HG02970 (cell line): Measurements from ENCODE around the gene GDF11.

Experiments
- ATAC-seq: cut with Tn5 transposase; IDR thresholded peaks from one replicate; pipeline ENCODE4 v1.9.1; 2021; ENCODE audit warnings: mild to moderate bottlenecking, moderate library complexity, moderate number of reproducible peaks; ENCODE audit not compliant: unreplicated experiment, low FRiP score

GDF11 gene

DNA sequence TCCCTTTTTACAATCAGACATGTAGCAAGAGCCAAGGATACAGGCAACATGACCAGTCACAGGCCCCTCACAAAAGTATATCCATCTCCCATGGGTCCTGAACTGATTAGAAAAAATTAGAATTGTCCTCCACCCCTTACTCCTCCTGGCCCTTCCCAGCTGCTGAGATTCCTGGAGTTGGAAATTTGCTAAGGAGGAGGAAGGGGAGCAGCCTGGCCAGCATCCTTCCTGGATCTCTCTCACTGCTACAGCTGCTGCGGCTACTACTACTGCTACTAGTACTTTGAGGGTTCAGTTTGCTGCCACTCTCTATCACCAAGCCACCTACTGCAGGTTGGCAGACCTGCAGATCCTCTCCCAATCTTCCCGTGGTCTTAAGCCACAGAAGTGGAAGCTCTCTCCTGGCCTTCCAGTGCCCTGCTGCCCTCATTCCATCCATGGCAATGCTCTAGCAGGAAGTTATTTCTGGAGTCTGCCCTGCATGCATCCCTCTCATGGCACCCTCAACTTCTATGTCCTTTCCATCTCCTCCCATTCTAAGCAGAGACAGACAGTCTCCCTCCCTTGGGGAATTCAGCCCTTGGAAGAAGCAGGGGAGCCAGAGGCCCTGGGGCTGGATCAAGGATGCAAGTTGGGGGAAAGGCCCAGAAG is 36.2 kb upstream of the GDF11 start:
- no peak for ATAC-seq

DNA sequence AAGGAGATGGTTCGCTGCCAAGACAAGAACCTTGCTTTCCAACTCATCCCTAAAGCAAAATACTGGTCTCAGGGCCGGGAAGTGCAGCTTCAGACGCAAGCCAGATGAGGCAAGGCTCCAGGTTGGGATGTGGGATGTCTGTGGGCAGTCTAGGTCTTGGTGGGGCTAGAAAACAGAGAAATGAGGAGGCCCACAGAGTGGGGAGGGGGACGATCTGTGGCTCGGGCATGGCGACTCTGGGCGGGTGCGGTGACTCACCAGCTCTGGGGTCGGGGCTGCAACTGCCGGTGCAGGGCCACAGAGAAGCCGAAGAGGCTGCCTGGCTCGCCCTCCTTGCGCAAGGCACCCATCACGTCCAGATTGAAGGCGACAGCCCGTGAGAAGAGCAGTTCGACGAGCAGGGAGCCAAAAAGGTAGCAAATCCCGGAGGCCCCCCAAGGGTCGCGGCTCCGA is 35.7 kb upstream of the GDF11 start:
- ATAC-seq, result no peak

DNA sequence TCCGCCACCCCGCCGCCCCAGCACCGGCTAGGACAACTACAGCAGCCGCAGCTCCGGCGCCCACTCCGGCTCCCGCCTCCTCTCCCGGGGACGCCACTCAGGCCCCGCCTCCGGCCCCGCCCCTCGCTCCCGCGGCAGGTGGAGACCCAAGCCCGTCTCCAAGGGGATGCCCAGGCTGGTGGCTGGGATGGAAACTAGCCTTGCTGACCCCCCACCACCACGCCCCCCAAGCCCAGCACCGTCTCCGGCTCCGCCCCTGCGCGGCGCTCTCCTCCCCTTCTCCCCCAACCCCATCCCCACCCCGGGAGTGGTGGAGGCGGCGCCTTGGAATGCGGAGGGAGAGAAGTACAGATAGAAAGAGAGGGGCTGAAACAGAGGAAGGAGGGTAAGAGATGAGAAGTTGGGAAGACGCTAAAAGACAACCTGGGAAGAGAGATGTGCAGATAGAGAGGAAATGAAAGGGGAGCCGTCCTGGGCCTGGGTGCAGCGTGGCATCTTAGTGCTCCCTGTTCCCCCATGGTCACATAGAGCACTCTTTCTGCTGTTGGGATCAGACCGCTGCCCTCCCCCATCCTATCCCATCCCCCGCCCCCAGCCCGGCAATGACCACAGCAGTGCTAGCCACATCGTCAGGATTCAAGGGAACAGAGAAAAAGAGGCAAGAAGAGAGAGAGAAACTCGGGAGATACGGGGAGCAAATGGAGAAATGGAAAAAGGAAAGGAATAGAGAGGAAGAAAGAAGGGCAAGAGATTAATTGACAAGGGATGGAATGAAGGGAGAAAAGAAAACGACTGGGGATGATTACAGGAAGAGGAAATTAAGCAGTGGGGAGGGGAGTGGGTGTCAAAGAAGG is 34.9 kb upstream of the GDF11 start, which contains the start of gene ITGA7:
ITGA7 (minus strand) TSS at position 64 of the 854 bp plus-strand sequence. CDS start 222 bp downstream, outside the sequence.
- ATAC-seq, result no peak

DNA sequence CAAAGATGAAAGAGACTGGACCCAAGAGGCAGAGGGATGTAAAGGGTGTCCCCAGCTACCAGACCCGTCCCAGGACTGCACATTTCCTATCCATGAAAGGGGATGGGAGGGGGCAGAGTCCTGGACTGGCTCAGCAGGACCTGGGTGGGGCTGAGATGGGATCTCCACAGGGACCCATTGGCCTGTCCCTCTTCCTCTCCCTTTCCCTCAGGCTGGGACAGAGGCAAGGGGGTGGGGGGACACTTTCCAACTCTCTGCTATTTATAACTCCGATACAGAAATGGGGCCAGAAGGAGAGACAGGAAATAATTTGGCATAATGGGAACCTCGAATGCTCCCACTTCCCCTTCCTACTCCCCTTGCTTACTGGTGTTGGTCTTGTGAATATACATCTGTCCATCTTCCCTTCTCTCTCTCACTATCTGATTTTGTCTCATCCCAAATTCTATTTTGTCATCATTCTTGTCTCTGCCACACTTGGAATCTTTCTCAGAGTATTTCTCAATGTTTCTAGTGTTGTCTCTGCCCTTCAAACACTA is 34.2 kb upstream of the GDF11 start:
- ATAC-seq, result no peak

DNA sequence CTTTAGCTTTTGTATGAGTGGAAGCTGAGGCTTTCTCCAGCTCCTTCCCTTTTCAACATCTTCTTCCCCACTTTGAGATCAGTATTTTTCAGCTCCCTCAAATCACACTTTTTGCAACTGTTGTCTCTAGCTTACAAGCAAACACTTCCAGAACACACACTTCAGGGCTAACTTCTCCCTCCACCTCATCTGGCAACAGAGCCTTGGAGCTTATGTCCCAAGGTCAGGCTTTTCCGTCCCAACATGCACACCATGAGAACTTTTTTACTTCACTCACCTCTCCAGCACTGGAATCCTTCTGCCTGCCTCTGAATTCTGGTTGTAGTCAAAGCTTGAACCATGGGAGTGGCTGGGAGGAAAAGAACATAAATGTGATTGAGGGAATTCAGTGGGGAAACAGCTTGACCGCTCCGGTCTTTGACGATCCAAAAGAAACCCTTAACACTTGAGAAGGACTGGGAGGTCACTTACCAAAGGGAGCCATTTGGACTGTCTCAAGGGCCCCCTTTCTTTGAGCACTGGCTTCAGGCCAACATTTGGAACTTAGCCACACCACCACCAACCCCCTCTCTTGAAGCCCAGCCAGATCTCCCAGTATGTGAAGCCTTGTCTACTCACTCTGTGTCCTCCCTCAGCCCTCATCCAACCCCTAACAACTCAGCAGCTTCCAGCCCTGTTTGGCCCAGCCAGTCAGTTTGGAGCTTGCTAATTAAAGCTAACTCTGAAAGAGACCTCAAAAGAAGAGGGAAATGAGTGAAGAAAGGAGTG is 31.0 kb upstream of the GDF11 start:
- ATAC-seq, result no peak

DNA sequence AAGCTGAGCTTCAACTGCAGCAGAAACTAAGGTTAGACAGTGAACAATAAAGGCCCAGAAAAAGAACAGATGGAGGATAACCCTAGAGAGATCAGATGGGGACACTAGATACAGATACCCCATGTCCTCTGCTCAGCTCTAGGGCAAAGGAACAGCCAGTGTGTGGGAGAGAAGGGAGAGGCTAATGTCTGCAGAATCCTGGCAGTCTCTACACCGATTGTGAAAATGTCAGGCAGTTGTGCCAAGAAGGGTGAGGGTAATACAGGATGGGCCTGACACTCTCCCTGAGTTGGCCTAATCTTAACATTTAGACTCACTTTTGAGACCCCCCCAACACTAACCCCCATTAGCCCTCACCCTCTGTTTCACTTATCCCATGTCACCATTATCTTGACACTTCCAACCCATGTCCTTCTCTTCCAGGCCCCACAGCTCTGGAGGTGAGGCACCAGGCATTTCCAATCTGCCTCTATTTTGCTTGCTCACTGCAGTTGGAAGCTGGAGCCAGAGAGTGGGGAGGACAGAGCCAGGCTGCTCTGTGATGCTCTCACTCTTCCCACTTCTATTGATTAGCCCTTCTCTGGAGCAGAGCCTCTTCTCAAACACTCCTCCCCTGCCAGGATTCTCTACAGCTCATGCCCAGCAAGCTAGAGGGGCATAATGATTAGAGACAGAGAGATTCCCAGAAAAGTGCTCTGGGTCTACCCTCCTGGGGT is 30.1 kb upstream of the GDF11 start:
- ATAC-seq, result no peak

DNA sequence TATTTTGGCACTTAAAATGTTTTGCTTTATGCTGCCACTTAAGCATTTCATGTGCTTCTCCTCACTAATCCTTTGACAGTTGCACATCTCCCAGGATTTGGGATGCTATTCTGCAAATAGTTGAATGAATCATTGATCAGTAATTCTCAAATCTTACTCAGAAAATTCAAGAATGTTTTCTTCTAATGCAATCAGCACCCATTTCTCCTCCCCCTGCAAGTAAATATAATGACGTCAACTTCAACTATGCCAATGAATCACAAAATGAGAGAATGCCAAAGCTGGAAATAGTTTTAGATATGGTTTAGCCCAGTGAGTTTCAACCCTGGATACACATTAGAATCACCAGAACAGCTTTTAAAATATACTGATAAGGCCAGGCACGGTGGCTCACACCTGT is 29.2 kb upstream of the GDF11 start:
- no peak for ATAC-seq

DNA sequence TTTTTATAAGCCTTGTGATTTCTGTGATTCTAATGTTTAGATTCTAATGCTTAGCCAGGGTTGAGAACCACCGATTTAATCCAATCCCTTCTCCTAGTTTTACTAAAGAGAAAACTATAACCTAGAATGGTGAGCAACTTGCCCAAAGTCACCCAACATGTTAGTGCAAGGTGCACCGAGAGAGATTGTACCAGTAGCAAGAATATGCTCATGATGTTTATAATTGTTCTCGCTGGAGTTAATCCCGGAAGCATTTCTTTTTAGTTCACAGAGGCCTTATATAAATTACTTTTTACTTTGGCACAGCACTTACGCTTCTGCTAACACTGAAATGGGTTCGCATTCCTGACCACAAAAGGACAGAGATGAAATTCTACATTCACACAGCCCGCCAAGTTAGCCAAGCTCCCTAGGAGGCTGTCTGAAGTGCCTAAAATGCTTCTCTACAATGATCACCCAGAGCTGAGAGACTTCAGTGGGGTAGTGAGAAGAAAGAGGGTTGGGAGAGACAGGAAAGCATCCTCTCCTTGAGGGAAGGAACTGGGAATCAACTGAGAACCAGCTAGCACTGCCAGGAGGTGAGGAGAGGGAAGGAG is 27.7 kb upstream of the GDF11 start:
- no peak for ATAC-seq

DNA sequence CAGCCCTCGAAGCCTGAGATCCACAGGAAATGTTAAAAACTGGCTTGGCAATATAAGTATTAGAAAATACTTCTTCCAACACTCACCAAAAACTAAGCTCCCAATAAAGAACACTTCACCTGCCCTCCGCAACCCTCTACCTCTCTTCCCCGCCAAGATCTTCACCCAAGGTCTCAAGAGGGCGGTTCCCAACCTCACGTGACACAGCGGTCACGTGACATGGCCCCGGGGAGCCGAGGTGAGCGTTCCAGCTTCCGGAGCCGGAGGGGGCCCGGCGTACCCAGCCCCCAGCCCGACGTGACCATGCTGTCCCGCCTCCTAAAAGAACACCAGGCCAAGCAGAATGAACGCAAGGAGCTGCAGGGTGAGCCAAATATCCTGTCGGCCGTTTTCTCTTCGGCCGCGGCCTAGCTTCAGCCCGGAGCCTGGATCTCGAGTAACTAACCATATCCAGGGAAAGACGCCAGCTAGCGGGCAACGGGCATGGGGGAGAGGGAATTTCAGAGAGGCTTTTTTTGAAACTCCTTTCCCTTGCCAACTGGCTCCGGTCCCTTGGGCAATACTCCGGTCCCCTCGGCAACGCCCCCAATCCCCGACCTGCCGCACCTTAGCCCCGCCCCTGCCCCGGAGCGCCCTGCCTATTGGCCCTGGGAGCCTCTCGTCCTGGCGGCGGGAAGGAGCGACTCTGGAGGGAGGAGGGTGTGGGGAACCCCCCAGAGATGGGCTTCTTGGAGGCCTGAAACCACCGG is 26.9 kb upstream of the GDF11 start, which contains the start of gene BLOC1S1:
BLOC1S1 (plus strand) TSS at position 214 of the 749 bp plus-strand sequence; CDS start at position 220, 6 bp downstream.
- peak; percentile 77 for ATAC-seq

DNA sequence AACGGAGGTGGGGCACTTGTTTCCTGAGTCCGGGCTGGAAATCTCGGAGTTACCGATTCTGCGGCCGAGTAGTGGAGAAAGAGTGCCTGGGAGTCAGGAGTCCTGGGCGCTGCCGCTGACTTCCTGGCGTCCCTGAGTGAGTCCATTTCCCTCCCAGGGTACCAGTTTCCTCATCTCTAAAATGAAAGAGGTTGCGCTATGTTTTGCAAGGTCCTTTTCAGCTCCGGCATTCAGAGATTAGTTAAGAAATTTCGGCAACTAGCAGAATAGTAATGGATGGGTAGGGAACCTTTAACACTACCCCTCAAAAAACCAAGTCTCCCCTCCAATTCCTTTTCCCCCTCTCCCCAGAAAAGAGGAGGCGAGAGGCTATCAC is 26.4 kb upstream of the GDF11 start:
- no peak for ATAC-seq

DNA sequence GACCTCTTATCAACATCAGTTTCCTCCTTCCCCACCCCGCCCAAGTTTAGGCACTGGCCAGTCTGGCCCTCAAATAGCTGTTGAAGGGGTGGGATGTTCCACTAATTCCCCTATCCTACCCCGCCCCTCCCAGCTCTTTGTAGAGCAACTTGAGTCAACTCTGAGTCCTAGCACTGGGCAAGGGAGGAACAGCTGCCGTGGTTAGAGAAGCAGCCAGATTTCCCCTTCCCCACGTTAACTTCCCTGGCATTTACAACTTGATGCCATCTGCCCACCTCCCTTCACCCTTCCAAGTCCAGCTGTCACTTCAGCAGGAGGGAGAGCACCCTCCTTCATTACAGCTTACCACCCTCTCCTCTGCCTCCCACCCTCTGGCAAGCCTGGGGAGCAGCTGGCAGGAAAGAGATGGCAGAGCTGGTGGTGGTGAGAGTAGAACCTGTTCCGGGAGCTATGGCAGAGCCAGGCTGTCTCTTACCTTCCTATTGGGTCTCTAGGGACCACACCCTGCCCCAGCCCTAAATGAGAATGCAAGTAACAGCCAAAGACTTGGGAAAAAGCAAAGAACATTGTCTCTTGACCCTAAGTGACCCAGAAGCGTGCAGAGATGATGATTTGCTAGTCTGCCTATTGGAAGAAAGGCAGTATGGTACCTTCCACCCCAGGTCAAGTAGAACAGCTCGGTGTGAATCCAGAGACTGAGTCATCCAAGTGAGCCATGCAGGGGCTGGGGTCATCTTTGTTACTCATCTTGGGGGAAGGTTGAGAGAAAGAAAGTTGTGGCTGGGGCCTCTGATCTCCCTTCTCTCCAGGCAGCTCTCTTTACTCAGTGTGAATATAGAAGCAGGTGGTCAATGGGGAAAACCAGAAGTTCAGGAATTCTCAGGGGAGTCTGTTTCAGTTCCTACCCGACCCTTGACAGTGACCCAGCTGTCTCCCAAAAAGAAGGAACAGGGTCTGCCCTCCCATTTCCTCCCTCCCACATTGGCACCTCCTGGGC is 25.6 kb upstream of the GDF11 start:
- no peak for ATAC-seq

DNA sequence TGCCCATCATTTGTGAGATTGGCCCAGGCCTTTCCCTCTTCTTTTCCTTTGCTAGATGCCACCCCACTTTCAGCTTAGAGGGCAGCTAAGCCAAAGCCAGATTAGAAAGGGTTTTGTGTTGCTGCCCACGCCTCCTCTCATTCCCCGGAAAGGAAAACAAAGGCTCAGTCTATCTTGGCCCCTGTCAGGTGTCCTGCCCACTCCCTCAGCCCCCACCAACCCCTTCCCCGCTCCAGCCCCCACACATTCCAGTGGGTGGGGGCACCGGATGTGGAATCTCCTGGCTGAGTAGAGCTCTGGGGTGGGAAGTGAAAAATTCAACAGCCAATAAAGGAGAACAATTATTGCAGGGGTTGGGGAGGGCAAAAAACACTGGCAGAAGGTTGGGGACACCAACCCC is 24.9 kb upstream of the GDF11 start:
- ATAC-seq, result no peak

DNA sequence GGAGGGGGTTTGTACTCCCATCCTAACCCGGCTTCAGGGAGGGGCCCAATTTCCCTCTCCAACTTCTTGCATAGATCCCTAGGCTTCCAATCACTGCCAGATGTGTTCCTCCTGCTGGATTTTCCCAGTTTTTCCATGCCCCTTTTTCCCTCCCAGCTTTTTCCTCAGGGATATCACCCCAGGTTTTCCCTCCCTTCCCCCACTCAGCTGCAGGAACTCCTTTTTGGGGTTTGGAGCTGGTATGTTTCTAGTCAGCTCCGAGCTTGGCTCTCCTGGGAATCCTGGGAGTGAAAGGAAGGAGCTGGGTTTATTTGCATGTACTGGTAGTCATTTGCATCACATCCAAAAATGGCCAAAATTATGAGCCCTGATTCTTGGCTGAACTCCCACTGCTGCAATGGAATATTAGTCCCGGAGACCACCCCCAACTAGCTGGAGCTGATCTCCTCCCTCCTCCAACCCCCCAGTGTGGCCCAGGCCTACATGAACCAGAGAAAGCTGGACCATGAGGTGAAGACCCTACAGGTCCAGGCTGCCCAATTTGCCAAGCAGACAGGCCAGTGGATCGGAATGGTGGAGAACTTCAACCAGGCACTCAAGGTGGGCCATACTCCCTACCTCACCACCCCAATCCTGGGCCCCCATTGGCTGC is 24.2 kb upstream of the GDF11 start:
- no peak for ATAC-seq

DNA sequence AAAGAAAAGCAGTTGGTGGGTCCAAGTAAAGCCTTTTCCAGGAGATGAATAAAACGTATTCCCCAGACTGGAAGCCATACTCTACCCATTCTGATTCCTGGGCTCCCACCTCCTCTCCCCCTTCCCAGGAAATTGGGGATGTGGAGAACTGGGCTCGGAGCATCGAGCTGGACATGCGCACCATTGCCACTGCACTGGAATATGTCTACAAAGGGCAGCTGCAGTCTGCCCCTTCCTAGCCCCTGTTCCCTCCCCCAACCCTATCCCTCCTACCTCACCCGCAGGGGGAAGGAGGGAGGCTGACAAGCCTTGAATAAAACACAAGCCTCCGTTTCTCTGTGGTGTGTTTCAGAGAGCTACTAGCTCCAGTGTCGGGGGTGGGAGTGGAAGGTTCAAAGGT is 23.6 kb upstream of the GDF11 start:
- ATAC-seq, result no peak

DNA sequence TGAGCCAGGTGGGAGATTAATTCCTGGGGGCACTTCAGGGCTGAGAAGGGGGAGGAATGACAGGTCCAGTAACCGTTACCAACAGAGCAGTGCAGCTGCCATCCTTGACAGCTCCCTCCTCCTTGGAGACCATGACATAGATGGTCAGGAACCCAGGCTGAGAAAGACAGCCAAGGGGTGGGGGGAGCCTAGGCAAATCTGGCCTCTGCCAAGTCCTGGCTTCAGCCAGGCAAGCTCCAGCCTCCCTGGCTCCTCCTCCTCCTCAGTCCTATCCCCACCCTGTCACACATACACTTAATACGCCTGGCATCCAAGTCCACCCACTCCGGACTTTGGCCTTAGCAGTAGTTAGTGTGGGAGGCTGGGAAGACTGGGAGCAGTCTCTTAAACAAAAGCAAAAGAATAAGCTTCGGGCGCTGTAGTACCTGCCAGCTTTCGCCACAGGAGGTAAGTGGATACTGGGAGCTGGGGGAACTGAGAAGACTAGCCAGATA is 22.8 kb upstream of the GDF11 start, which contains the start of gene RDH5:
RDH5 (plus strand) TSS at position 323 of the 494 bp plus-strand sequence. CDS start 792 bp downstream, outside the sequence.
- ATAC-seq, result no peak

DNA sequence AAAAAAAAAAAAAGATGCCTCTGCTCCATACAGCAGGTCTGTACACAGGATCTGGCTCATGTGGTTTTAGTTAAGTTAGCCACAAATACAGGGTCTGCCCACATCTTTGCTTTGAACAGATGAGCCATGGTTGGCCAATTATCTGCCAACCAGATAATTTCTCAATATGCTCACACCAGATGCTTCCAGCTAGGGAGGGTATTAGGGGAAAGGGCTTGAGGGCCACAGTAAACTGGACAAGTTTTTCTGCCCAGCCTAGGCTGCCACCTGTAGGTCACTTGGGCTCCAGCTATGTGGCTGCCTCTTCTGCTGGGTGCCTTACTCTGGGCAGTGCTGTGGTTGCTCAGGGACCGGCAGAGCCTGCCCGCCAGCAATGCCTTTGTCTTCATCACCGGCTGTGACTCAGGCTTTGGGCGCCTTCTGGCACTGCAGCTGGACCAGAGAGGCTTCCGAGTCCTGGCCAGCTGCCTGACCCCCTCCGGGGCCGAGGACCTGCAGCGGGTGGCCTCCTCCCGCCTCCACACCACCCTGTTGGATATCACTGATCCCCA is 22.0 kb upstream of the GDF11 start:
- no peak for ATAC-seq
